ENCODE measurements around the gene NIPBL.
A peak's percentile ranks its signal among the peaks of the same experiment; 100 is the strongest.
"Not testable (repeated sequence)": the region's sequence is repeated elsewhere in the genome, so short reads cannot be mapped to it uniquely, and the experiment has no call there.

The NIPBL gene

DNA sequence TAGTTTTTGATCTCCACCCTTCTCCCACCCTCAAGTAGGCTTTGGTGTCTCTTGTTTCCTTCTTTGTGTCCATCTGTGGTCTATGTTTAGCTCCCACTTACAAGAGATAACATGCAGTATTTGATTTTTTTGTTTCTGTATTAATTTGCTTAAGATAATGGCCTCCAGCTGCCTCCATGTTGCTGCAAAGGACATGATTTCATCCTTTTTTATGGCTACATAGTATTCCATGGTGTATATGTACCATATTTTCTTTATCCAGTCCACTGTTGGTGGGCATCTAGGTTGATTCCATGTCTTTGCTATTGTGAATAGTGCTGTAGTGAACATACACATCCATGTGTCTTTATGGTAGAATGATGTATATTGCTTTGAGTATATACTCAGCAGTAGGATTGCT, 24.5 kb downstream of the NIPBL start:
- ATAC-seq, DNase-seq: not testable (repeated sequence)

DNA sequence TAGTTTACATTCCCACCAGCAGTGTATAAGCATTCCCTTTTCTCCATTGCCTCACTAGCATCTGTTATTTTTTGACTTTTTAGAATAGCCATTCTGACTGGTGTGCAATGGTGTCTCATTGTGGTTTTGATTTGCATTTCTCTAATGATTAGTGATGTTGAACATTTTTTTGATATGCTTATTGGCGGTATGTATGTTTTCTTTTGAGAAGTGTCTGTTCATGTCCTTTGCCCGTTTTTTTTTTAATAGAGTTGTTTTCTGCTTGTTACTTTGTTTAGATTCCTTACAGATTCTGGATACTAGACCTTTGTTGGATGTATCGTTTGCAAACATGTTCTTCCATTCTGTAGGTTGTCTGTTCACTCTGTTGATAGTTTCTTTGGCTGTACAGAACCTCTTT, 25.3 kb downstream of the NIPBL start:
- DNase-seq = no peak
- ATAC-seq = no peak

DNA sequence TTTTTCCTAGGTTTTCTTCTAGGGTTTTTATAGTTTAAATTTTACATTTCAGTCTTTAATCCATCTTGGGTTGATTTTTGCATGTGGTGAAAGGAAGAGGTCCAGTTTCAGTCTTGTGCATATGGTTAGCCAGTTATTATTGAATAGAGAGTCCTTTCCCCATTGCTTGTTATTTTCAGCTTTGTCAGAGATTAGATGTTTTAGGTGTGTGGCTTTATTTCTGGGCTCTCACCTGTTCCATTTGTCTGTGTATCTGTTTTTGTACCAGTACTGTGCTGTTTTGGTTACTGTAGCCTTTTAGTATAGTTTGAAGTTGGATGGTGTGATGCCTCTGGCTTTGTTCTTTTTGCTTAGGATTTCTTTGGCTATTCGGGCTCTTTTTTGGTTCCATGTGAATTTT, 25.8 kb downstream of the NIPBL start:
- DNase-seq = no peak

DNA sequence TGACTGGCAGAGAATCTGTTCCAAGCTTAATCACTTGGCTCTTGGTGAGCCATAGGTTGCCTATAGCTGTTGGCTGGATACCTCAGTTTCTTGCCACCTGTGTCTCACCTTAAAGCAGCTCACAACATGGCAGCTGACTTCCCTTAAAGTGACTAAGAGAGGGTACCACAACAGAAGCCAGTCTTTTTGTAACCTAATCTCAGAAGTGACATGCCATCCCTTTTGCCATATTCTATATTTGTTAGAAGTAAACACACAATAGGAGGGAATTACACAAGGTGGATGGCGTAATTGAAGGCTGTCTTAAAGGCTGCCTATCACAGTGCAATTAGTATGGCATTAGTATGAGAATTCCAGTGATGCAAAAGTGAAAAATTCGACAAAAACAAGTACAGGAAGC, 28.1 kb downstream of the NIPBL start:
- DNase-seq (no peak), ATAC-seq (no peak)

More for the DNA sequence above, 25.8 kb downstream of the NIPBL start:
- ATAC-seq = no peak

DNA sequence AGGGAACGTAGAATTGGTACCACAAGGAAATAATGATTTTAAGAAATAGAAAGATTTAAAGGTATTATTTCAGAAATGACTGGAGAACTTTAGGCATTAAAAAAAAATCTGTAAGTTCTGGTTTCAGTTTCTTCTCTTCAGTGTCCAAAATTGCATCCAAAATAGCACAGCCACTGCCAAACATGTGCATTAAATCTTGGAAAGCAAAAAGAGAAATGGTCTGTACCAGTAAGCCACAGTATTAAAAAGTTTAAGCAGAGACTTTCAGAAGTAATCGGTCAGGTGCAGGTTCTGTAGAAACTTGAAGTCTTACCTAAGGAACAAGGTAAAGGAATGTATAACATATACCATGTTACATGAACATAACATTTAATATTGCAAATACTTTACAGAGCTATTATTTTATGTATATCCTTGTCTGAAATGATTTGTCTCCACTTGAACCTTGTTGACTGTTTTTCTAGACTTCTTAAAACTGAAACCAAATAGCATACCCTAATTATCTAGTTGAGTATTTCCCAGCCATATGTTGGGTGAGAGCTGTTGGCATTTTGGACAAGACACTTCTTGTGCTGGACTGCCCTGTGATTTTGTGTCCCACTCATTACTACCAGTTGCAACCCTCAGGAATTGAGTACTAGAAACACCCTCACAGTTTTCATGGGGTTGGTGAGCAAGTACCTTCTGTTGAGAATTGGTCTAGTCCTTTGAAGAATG, 32.1 kb downstream of the NIPBL start:
- DNase-seq (no peak), ATAC-seq (no peak)

DNA sequence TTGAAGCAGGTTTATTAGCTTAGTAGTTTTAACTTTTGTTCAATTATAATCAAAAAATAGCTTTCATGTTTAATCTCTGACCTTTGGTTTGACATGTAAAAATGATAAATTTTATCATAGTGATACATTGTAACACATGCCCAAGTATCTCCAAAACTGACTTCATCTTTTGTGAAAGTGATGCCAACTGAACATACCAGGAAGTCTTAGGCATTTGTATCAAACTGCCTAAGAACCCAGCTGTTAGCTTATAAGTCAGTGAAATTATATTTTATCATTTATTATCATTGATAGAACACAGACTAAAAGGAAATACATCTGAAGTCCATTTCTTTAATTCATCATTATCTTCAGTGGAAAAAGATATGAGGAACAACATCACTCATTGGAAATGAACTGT, 39.1 kb downstream of the NIPBL start:
- no peak for DNase-seq
- ATAC-seq = no peak

DNA sequence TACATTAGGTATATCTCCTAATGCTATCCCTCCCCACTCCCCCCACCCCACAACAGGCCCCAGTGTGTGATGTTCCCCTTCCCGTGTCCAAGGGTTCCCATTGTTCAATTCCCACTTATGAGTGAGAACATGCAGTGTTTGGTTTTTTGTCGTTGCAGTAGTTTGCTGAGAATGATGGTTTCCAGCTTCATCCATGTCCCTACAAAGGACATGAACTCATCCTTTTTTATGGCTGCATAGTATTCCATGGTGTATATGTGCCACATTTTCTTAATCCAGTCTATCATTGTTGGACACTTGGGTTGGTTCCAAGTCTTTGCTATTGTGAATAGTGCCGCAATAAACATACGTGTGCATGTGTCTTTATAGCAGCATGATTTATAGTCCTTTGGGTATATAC, 40.0 kb downstream of the NIPBL start:
- DNase-seq, ATAC-seq: not testable (repeated sequence)

DNA sequence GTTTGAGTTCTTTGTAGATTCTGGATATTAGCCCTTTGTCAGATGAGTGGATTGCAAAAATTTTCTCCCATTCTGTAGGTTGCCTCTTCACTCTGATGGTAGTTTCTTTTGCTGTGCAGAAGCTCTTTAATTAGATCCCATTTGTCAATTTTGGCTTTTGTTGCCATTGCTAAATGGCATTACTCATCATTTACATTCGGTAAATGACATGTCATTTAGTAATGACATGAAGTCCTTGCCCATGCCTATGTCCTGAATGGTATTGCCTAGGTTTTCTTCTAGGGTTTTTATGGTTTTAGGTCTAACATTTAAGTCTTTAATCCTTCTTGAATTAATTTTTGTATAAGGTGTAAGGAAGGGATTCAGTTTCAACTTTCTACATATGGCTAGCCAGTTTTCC, 40.8 kb downstream of the NIPBL start:
- not testable (repeated sequence) for DNase-seq, ATAC-seq

DNA sequence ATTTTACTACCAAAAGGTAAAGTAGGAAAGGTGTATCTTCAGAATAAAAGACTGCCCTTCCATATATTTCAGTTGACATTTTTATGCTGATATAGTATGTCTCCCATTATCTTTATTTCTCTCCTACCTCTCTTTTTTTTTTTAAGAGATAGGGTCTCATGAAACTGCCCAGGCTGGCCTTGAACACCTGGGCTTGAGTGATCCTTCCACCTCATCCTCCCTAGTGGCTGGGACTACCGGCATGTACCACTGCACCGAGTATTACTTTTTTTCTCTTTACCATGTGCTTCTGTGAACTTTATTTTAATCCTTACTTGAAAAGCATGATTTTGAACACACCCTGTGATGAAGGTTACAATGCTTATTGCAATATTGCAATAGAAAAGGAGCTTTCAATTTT, 42.7 kb downstream of the NIPBL start:
- no peak for DNase-seq
- no peak for ATAC-seq

DNA sequence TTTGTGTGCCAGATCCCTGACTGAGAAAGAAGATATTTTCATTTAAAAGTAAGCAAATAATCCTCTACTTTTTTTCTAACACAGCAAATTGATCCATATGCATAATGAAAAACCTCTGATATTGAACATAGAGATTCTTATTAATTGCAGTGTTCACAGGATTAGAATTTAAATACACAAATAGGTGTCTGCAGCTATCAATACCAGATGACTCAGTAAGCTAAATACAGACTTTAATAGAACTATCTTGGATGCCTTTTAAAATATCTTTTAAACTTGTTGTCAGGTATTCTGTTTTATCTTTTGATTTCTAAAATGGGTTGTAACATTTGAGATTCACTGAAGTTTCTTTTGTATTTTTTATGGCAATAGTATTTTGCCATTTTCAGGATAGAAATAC, 43.1 kb downstream of the NIPBL start:
- ATAC-seq (no peak), DNase-seq (no peak)

DNA sequence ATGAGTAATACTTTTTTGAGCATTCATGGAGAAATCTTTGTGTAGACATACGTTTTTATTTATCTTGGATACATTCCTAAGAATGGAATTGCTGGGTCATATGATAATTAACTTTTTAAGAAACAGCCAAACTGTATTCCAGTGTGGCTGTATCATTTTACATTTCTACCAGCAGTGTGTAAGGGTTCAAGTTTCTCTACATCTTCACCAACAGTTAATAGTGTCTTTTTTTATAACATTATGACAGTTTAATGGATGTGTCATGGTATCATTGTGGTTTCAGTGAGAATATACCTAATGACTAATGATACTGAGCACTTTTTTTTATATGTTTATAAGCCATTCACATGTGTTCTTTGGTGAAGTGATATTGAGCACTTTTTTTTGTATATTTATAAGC, 52.4 kb downstream of the NIPBL start:
- DNase-seq = no peak
- ATAC-seq = peak; percentile 90

DNA sequence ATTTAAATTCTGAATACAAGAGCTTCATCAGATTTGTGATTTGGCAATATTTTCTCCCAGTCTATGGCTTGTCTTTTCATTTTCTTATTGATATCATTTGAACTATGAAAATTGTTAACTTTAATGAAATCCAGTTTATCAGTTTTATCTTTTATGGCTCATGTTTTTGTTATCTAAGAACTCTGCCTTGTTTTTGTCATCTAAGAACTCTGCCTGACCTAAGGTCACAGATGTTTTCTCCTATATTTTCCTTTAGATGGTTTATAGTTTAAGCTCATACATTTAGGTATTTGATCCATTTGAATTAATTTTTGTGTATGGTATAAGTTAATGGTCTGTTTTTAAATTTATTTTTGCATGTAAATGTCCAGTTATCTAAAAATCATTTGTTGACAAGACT, 52.9 kb downstream of the NIPBL start:
- DNase-seq (no peak), ATAC-seq (no peak)

DNA sequence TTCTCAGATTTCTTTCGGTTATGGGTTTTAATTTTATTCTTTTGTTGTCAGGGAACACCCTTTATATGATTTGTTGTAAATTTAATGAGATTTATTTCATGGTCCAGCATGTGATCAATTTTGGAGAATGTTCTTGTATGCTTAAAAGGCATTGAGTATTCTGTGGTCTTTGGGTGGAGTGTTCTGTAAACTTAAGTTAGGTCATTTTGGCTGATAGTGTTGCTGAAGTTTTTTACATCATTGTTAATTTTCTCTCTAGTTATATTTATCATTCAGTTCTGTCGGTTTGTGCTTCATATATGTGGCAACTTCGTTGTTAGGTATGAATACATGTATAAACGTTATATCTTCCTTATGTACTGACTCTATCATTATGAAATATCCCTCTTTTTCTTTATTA, 55.5 kb downstream of the NIPBL start:
- no peak for DNase-seq
- ATAC-seq = no peak

DNA sequence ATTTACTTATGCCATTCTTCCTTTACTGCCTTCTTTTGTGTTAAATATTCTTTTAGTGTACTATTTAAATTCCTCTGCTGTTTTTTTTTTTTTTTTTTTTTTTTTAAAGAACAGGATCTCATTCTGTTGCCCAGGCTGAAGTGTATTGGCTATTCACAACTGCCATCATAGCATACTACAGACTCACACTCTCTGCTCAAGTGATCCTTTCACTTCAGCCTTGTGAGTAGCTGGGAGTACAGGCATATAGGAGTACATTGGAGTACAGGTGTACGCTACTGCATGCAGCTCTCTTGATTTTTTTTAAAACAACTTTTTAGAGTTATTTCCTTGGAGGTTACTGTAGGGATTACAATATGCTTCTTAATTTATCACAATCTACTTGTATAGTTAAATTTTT, 56.1 kb downstream of the NIPBL start:
- ATAC-seq (no peak), DNase-seq (no peak)

DNA sequence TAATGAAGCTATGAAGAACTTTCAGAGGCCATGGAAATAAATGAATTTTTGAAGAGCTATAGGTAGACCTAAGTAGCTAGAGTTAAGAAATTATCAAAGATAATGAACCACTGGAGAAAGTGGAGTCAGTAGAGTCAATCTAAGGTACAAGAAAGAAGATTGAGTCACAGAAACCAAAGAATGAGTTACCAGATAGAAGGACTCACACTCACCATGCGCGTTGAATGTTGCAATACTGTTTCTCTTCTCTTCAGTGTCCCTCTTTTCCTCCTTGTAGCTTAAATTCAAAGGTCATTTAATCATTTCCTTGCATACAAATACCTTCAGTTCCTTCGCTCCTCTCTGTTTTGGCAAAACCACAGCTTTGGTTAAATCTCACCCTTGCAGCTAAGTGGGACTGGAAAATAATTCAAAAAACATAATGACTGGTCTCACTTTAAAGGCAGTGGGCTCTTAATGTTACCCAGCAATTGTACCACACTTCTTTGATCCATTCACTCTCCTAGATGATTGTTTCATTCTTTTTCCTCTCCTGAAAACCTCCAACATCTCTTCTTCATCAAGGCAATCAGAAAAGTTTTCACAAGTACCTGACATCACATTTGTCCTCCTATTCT, 58.3 kb downstream of the NIPBL start:
- ATAC-seq = peak; percentile 92
- peak; percentile 6 for DNase-seq

DNA sequence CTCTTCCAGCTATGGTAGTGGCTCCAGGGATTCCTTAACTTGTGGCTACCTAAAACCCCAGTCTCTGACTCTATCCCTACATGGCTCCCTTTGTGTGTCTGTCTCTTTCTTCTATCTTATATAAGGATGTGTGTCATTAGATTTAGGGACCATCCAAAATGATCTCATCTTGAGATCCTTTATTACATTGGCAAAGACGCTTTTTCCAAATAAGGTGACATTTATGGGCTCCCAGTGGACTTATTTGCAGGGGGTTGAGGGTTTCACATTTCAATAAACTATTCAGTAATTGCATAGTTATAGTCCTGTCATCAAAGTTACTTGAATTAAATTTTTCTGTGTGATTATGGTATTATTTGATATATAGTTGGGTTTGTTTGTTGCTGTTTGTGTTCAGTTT, 59.2 kb downstream of the NIPBL start:
- no peak for DNase-seq
- ATAC-seq = no peak

DNA sequence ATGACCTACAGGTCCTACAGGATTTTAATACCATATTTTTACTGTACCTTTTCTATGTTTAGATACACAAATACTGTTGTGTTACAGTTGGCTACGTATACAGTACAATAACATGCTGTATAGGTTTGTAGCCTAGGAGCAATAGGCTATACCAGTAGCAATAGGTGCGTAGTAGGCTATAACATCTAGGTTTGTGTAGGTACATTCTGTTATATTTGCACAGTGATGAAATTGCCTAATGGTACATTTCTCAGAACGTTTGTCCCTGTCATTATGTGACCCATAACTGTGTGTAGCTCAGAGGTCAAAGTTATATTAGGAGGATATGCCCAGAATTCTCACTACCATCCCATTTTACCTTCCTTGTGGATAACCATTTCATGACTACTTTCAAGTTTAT, 59.7 kb downstream of the NIPBL start:
- DNase-seq (no peak), ATAC-seq (no peak)

DNA sequence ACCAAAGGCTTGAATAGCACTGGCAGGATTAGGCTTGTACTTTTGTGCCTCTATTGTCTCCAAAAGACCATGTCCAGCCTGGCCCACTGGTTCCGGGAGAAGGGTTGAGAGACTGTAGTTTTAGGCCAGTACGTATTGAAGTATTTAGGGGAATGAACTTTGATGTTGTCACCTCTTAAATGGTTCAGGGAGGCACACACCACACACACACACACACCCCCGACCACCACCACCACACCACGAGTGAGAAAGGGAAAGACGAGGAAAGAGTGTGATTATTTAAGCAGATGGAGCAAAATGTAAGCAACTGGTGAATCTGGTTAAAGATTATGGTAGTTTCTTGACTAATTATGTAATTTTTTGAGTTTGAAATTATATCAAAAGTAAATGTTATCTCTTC, 61.6 kb downstream of the NIPBL start:
- DNase-seq (no peak), ATAC-seq (no peak)

DNA sequence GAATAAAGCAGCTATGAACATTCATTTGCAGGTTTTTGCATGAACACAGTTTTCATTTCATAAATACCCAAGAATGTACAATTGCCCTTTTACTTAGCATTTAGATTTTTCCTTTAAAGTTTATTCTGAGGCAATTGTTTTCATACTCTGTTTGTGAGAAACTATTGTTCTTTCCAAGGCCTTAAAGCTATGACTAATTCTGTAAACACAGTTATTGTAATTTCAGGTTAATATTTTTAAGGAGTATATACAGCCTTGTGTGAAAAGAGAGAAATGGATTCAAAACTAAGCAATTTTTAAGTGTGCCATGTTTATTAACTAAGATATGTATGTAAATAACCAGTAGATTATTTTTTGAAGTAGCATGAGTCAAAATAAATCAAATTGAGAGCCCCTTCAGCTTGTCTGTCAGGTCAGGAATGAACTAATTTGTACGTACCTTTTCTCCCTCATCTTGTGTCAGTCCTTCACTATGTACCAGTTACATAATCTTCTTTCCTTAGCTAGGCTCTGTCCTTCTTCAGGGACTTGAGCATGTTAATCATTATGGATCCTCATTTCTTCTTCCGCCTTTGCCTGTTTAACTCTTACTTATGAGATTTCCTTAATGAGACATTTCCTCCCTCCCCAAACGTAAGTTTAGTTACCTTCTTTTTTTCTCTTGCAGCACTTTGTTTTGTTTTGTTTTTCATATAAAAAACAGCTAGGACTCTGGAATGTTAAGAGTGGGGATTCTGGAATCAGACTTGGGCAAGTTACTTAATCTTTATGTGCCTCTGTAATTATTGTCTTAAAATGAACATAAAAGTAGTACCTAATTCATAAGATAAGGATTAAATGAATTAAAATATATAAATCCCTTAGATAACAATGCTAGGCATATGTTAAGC, 63.6 kb downstream of the NIPBL start:
- DNase-seq (no peak), ATAC-seq (no peak)

DNA sequence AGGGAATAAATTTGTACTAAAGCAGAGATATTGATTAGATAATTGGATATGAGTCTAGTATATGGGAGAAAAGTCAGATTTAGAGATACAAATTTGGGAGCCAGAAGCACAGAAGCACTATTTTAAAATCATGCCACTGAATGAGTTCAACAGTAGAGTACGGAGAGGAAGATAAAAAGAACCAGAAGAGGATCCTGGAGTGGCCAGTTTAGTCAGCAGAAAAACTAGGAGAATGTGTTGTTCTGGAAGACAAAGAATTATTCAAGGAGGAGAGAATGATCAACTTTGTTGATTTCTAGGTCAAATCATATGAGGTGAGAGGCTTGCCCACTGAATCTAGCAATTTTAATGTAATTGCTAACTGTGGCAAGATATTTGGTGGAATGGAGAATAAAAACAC, 67.0 kb downstream of the NIPBL start:
- ATAC-seq = no peak
- DNase-seq = no peak

DNA sequence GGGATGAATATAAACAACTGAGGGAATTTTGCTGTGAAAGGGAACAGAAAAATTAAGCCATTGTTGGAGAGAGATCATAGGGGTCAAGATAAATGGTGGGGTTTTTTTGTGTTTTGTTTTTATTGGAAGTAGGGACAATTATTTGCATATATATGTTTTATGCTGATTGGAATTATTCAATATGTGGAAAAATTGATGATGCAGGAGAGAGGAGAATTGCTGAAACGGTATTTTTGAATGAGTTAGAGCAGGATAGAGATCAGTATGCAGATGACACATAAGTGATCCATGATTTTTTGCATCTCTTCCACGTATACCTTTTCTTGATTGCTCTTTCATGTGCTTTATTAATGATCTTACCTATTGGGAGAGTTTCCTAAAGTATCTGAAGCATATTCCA, 67.5 kb downstream of the NIPBL start:
- DNase-seq (no peak), ATAC-seq (no peak)

DNA sequence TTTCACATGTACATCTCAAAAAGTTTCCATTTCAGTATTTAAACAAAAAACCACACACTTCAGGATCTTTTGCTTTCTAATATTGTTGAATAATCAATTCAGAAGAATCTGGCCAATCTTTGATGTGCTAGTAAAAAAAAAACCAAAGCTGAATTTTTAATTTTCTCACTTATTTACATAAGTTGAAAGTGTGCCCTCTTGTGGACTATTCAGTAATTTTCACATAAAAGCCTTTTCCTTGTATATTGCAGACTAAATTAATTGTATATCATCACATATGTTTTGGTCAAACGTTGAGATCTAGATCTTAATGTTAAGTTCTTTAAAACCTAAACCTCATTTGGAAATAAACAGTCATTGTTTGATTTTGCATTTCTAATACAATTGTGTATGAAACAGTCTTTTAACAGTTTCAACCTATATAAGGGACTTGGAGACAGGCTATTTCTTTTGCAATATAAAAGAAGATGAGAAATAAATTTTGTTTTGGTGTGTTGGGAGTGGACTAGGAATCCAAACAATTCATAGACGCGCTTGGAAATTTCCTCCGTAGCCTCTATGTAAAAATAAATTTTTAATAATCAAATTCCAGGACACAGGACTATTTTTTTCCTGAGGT, 68.1 kb downstream of the NIPBL start:
- ATAC-seq = no peak
- no peak for DNase-seq

DNA sequence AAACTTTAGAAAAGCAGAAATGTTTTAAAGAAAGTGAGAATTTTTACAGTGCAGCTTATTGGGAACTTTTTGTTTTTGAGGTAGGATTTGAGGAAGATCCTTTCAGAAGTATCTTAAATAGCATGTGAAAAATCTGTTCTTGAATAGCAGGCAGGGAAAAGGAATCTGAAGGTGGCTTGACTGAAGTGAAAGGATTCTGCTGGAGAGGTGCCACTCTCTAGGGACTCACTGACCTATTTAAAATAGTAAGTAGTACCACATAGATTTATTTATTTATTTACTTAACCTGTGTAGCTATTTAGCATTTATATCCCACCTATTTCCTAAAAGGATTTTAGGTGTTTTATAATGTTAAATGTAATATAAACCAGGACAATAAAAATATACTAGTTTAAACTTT, 69.1 kb downstream of the NIPBL start:
- no peak for ATAC-seq
- DNase-seq = no peak

All from stimulated activated naive CD8-positive, alpha-beta T cell treated with anti-CD3 and anti-CD28 coated beads, Interleukin-15, Interleukin-2, amounts not matched to agents 100 U/mL and 50 U/mL, for 24 hours (primary cell).